ENCODE measurements around the gene SIN3A. TPM values are rescaled to one million over a fixed set of nuclear protein-coding genes. Genes with fewer than 3 reads are reported as not detected.

The SIN3A gene
- total and polyA plus RNA-seq, 2 of the 8 experiments (the other 6 are each of a cell fraction or from before 2014, with no cell fraction given): 69.5 to 109 TPM

DNA sequence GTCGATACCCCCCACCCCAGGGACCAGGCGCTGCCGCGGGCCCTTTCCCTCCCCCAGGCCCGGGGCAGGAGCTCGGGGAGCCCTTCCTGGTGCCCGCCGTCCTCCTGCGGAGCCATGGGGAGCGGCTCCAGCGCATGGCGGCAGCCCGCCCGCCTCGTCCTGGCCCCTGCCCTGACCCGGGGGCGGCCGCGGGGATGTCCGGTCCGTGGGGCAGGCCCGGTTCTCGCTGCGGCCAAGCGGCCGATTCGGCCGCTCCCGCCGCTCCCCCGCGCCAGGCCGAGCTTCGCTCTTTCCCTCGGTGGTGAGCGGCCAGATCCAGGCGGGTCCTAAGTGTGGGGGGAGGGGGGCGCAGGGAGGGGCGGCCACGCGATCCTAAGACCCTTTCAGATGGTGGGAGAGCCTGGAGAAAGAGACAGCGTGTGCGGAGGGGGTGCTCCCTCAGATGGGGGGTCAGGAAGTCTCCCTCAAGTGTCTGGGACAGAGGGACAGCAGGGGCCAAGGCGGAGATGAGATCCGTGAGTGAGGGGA, 103.4 kb downstream of the SIN3A start:
- no peak overlapping the region for H2BK120ac ChIP-seq (replicated peaks; ENCODE audit: low read depth, low read length)
- peaks cover 0 to 7% of the 10 kb centered on the region in 2 experiments for H4K20me1 ChIP-seq (replicated peaks in 1 of 2; ENCODE audit: control insufficient read depth in 1 of 2, insufficient read depth in 2 of 2, low read length in 2 of 2)
- CTCF ChIA-PET (ENCODE audit: partially characterized antibody): interaction anchor here (1.1 to 1.6 kb wide), 4 partner anchors 12 to 42 kb away, joined by 3 to 6 read pairs (median 4); partner anchors contain the start of gene MAN2C1
- H2AFZ ChIP-seq (ENCODE audit: low read length): peak overlapping the region; percentile 69; the same call in 1 of the 2 replicates
- H3K4me1 ChIP-seq (replicated peaks in 1 of 4; ENCODE audit: control insufficient read depth in 3 of 4, insufficient read depth in 4 of 4, low read length in 3 of 4): peaks cover 0 to 9% (median 5%) of the 10 kb centered on the region in 4 experiments; a peak in 4 of 7 replicates
- no peak for FAIRE-seq
- H2BK5ac ChIP-seq (ENCODE audit: low read depth, low read length): no peak overlapping the region
- TF ChIP-seq POLR2AphosphoS5 (IDR thresholded peaks at IDR 0.05; ENCODE audit: low read depth, low read length) (no peak), POLR2A (IDR thresholded peaks at IDR 0.05; ENCODE audit: control extremely low read depth in 1 of 2, low read depth in 2 of 2, low read length in 2 of 2) (no peak), SUZ12 (IDR thresholded peaks at IDR 0.05; ENCODE audit: low read length) (no peak), KDM5A (IDR thresholded peaks at IDR 0.05; ENCODE audit: low read length) (no peak), BCL11A (IDR thresholded peaks at IDR 0.05; ENCODE audit: low read depth in 2 of 2, low read length in 2 of 2) (no peak), CBX5 (IDR thresholded peaks at IDR 0.05; ENCODE audit: low read depth, low read length) (no peak), RAD21 (IDR thresholded peaks at IDR 0.05 in 1 of 2, conservative IDR thresholded peaks at IDR 0.05 in 1 of 2; ENCODE audit: low read depth in 2 of 2, low read length in 2 of 2) (no peak), EP300 (IDR thresholded peaks at IDR 0.05; ENCODE audit: borderline replicate concordance in 1 of 2, low read depth in 2 of 2, low read length in 2 of 2) (no peak), TCF12 (IDR thresholded peaks at IDR 0.05; ENCODE audit: low read depth, low read length) (no peak), JUND (IDR thresholded peaks at IDR 0.05; ENCODE audit: low read length) (no peak), TBP (IDR thresholded peaks at IDR 0.05; ENCODE audit: low read depth, low read length) (no peak)
- peak overlapping the region in 3 of 4 experiments; percentile 26 to 65 (median 56); a peak in 5 of 7 replicates for H3K9ac ChIP-seq (replicated peaks in 1 of 4; ENCODE audit: extremely low read depth in 1 of 4, low read depth in 3 of 4, low read length in 3 of 4)
- H3K79me2 ChIP-seq (ENCODE audit: control insufficient read depth in 1 of 2, insufficient read depth in 2 of 2, low read length in 2 of 2): no peaks in the 10 kb centered on the region
- no peak overlapping the region for H4K5ac ChIP-seq (ENCODE audit: insufficient read length, low read depth, low read length)
- H2BK15ac ChIP-seq (ENCODE audit: low read length): no peak overlapping the region; the same call in 1 of the 2 replicates
- no peaks in the 10 kb centered on the region for H3K79me1 ChIP-seq (ENCODE audit: low read depth, low read length)
- no peak overlapping the region for H2BK12ac ChIP-seq (ENCODE audit: low read depth, low read length)
- H3K18ac ChIP-seq (ENCODE audit: extremely low read depth, low read length): no peak overlapping the region; the same call in 1 of the 2 replicates
- H3K23me2 ChIP-seq (ENCODE audit: low read depth, low read length): peaks cover 17% of the 10 kb centered on the region
- H3K4me2 ChIP-seq (ENCODE audit: insufficient read depth in 1 of 2, low read depth in 2 of 2, low read length in 2 of 2): peak overlapping the region; percentile 84 to 85
- H4K91ac ChIP-seq (replicated peaks; ENCODE audit: insufficient read length, low read length): peak overlapping the region; percentile 74
- peak in 1 of 2 experiments; percentile 64 for DNase-seq (ENCODE audit: low read depth in 1 of 2, low spot score in 2 of 2)
- no peak overlapping the region for H2BK20ac ChIP-seq (ENCODE audit: low read length)
- no peak overlapping the region; the same call in 1 of the 2 replicates for H4K8ac ChIP-seq (ENCODE audit: extremely low read depth, insufficient read depth, low read length)
- peaks cover 0 to 31% (median 16%) of the 10 kb centered on the region in 4 experiments; a peak in 5 of 7 replicates for H3K27me3 ChIP-seq (replicated peaks in 1 of 4; ENCODE audit: control insufficient read depth in 3 of 4, extremely low read depth in 1 of 4, insufficient read depth in 3 of 4, low read length in 3 of 4)
- no peak overlapping the region for H3K23ac ChIP-seq (ENCODE audit: insufficient read length)
- no peak overlapping the region for H2AK5ac ChIP-seq (ENCODE audit: low read depth, low read length)
- H3K9me3 ChIP-seq (ENCODE audit: insufficient read depth in 2 of 2, low read depth in 1 of 2, low read length in 1 of 2): no peaks in the 10 kb centered on the region
- no peaks in the 10 kb centered on the region for H3K36me3 ChIP-seq (ENCODE audit: control insufficient read depth in 2 of 4, insufficient read depth in 4 of 4, low read length in 3 of 4)
- no peak overlapping the region for H3K27ac ChIP-seq (ENCODE audit: low read depth, low read length)
- H3K4ac ChIP-seq (replicated peaks; ENCODE audit: insufficient read length, low read depth, low read length): peak overlapping the region; percentile 85
- H3K4me3 ChIP-seq (ENCODE audit: extremely low read depth in 1 of 4, insufficient read depth in 2 of 4, low read depth in 3 of 4, low read length in 4 of 4): peak overlapping the region; percentile 63 to 87 (median 76)
- no peak overlapping the region for H3K14ac ChIP-seq (ENCODE audit: insufficient read length)
- 8% methylated on average over 4 of the region's 45 CpGs; no CpG with 5 or more reads in 1 of the 2 experiments for WGBS, 2 experiments (ENCODE audit: extremely low coverage in 1 of 2, insufficient coverage in 1 of 2, insufficient read length in 1 of 2, insufficient replicate concordance in 2 of 2, low coverage in 1 of 2, low lambda C conversion rate in 2 of 2, missing lambda C conversion rate in 1 of 2)
- H3K56ac ChIP-seq (replicated peaks; ENCODE audit: insufficient read length, low read depth, low read length): peak overlapping the region; percentile 46
- POLR2A ChIA-PET (ENCODE audit: partially characterized antibody): interaction anchor here (1.3 to 8.2 kb wide), 6 partner anchors 9 to 86 kb away, joined by 3 to 69 read pairs (median 10); partner anchors contain the start of genes COMMD4 and MAN2C1

Measured in H1 (cell line).